Glomerular visceral epithelial cell (primary cell): Measurements from ENCODE around the gene MANEA.

Experiments
- DNase-seq: peaks from one replicate; pipeline ENCODE4 v3.0.0-alpha.2; 2016; ENCODE audit errors: extremely low spot score

MANEA gene

GRCh38 chr6:95587989-95588388 lies 10.7 kb downstream of the MANEA start:
- no peak for DNase-seq

GRCh38 chr6:95589067-95589466 lies 11.7 kb downstream of the MANEA start:
- no peak for DNase-seq

GRCh38 chr6:95589826-95590570 lies 12.7 kb downstream of the MANEA start:
- DNase-seq, result no peak

GRCh38 chr6:95593025-95593424 lies 15.7 kb downstream of the MANEA start:
- DNase-seq, result peak; percentile 51

- no peak for DNase-seq
These were observed 18.7 kb downstream of the MANEA start for GRCh38 chr6:95596021-95596420.

- DNase-seq, result no peak
These were observed 22.4 kb downstream of the MANEA start for GRCh38 chr6:95599706-95600105.

- DNase-seq, result no peak
These were observed 23.8 kb downstream of the MANEA start for GRCh38 chr6:95601133-95601532.

GRCh38 chr6:95614094-95614493 lies 36.8 kb downstream of the MANEA start:
- no peak for DNase-seq

- no peak for DNase-seq
These were observed 52.2 kb downstream of the MANEA start for GRCh38 chr6:95629551-95629950.

GRCh38 chr6:95636552-95637431 lies 59.5 kb downstream of the MANEA start:
- peak; percentile 2 for DNase-seq

GRCh38 chr6:95648636-95649035 lies 71.3 kb downstream of the MANEA start:
- no peak for DNase-seq

GRCh38 chr6:95649451-95649850 lies 72.1 kb downstream of the MANEA start:
- no peak for DNase-seq

- no peak for DNase-seq
These were observed 76.8 kb downstream of the MANEA start for GRCh38 chr6:95654176-95654575.

GRCh38 chr6:95658886-95659285 lies 81.6 kb downstream of the MANEA start:
- DNase-seq, result no peak
